ENCODE measurements around the gene AGRN. TPM values are rescaled to one million over a fixed set of nuclear protein-coding genes. Genes with fewer than 3 reads are reported as not detected.

The AGRN gene
- total RNA-seq, 2 donors from 2014 or later = 87.7 to 92.4 TPM

DNA sequence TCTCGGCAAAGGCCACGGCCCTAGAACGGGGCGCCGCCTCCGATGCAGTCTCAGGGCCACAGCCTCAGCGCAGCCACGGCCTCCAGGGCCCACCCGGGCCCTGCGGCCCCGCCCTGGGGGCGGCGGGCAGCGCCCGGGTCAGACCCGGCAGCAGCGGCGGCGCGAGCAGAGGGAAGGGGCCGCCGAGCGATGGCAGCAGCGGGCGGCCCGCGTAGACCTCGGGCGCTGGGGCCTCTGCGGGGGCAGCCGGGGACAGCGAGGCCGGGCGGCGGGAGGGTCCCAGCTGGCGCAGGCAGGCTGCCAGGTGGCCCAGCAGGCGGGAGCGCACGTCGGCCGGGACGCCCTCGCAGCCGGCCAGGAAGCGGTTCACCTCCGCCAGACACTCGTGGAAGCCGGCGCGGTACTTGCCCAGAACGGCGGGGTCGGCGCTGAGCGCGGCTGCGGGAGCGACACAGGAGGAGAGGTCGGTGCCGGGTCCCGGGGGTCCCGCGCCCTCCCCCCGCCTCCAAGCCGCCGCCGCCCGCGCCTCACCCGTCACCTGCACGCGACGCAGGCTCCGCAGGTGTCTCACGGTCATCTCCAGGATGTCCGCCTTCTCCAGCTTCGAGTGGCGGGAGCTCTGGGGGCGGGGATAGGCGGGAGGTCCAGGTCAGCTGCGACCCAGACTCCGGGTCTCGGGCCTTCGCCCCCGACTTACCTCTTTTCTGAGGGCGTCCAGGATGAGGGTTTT is 20.8 kb upstream of the AGRN start:
- no peaks in the 10 kb centered on the region for H3K36me3 ChIP-seq
- no peaks in the 10 kb centered on the region for H3K9me3 ChIP-seq
- H3K4me1 ChIP-seq (replicated peaks) = peaks cover 4% of the 10 kb centered on the region
- DNase-seq (ENCODE audit: low spot score) = no peak
- intact Hi-C loops (cut with DNase I) = no loop called here
- no peaks in the 10 kb centered on the region for H3K27me3 ChIP-seq (replicated peaks; ENCODE audit: insufficient read depth)
- H3K4me3 ChIP-seq = peak overlapping the region; percentile 59 to 71
- H3K27ac ChIP-seq = peak overlapping the region; percentile 94 to 95
- 1% methylated on average over 53 of the region's 86 CpGs for WGBS
- TF ChIP-seq, protein P1, sequence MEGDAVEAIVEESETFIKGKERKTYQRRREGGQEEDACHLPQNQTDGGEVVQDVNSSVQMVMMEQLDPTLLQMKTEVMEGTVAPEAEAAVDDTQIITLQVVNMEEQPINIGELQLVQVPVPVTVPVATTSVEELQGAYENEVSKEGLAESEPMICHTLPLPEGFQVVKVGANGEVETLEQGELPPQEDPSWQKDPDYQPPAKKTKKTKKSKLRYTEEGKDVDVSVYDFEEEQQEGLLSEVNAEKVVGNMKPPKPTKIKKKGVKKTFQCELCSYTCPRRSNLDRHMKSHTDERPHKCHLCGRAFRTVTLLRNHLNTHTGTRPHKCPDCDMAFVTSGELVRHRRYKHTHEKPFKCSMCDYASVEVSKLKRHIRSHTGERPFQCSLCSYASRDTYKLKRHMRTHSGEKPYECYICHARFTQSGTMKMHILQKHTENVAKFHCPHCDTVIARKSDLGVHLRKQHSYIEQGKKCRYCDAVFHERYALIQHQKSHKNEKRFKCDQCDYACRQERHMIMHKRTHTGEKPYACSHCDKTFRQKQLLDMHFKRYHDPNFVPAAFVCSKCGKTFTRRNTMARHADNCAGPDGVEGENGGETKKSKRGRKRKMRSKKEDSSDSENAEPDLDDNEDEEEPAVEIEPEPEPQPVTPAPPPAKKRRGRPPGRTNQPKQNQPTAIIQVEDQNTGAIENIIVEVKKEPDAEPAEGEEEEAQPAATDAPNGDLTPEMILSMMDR (IDR thresholded peaks at IDR 0.05) = peak in 1 of 4 experiments; percentile 4
- TF ChIP-seq POLR2A (IDR thresholded peaks at IDR 0.05) = no peak

DNA sequence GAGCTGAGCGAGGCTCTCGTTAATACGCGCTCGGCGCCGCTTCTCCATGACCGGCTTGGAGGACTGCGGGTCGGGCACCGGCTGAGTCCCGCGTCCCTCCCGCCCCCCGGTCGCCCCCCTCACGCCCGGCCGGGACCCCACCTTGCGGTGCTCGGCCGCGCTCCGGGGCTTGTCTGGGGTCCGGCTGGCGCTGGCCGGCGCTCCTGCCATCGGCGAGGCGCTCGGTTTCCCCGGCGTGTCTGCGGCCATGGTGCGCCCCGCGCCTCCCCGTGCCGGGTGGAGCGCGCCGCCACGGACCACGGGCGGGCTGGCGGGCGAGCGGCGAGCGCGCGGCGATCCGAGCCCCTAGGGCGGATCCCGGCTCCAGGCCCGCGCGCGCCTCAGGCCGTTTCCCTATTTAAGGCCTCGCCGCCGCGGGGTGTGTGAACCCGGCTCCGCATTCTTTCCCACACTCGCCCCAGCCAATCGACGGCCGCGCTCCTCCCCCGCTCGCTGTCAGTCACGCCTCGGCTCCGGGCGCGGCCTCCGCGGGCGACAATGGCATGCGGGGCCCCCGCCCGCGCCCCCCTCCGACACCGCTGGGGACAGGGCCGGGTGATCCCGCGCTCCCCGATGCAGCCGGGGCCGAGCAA is 20.1 kb upstream of the AGRN start, which contains the start of gene HES4:
Gene HES4, minus strand, starts transcription at position 373 of the 632 bp plus-strand sequence. Its CDS starts 124 bp downstream, at position 249.
- DNase-seq (ENCODE audit: low spot score) = peak; percentile 91
- H3K4me3 ChIP-seq = peak within 1 kb of the TSS; percentile 59 to 71
- under 1% methylated on average over 65 of the region's 95 CpGs for WGBS
- no peaks in the 10 kb centered on the region for H3K9me3 ChIP-seq
- peak within 1 kb of the TSS; percentile 94 to 95 for H3K27ac ChIP-seq
- intact Hi-C loops (cut with DNase I) = no loop called here
- H3K4me1 ChIP-seq (replicated peaks) = peaks cover 4% of the 10 kb centered on the region
- TF ChIP-seq POLR2AphosphoS5 (IDR thresholded peaks at IDR 0.05) (peak; percentile 78), POLR2A (IDR thresholded peaks at IDR 0.05) (peak; percentile 88)
- TF ChIP-seq, protein P1 (IDR thresholded peaks at IDR 0.05) = no peak
- no peaks in the 10 kb centered on the region for H3K27me3 ChIP-seq (replicated peaks; ENCODE audit: insufficient read depth)
- H3K36me3 ChIP-seq = no peaks in the 10 kb centered on the region

DNA sequence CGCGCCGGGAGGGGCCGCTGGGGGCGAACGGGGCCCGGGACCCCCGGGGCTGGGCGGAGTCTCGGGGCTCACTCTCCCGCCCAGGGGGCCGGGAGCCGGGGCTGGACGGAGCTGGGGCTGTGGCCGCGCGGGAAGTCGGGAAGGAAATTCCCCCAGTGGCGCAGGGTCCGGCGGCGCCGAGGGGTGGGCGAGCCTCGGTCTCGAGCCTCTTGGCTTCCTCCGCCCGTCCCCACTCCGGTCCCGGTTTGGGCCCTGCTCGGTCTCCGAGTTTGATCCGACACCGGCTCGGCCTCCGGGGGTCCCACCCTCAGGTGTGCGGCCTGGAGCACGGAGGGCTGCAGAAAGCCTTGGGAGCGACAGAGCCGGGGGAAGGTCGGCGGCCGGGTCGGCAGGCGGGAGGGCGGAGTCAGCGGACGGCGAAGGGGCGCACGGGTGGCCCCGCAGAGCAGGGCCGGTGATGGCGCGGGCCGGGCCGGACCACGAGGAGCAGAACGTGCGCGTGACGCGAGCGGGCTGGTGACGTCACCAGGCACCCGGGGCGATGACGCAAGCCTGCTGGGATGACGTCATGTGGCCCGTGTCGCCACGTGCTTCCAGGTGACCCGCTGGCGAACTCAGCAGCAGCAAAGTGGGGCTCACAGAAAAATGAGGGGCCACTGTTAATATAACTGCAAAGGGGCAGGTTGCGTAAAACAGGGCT is 19.4 kb upstream of the AGRN start:
- H3K36me3 ChIP-seq = no peaks in the 10 kb centered on the region
- peak overlapping the region; percentile 94 to 95 for H3K27ac ChIP-seq
- WGBS = 2% methylated on average over 53 of the region's 75 CpGs
- TF ChIP-seq POLR2A (IDR thresholded peaks at IDR 0.05) (peak; percentile 59), POLR2AphosphoS5 (IDR thresholded peaks at IDR 0.05) (peak; percentile 70)
- TF ChIP-seq, protein P1 (IDR thresholded peaks at IDR 0.05) = peak in 1 of 4 experiments; percentile 21
- H3K27me3 ChIP-seq (replicated peaks; ENCODE audit: insufficient read depth) = no peaks in the 10 kb centered on the region
- H3K4me1 ChIP-seq (replicated peaks) = peaks cover 6% of the 10 kb centered on the region
- intact Hi-C loops (cut with DNase I) = no loop called here
- peak overlapping the region; percentile 59 to 71 for H3K4me3 ChIP-seq
- DNase-seq (ENCODE audit: low spot score) = peak; percentile 71
- H3K9me3 ChIP-seq = no peaks in the 10 kb centered on the region

DNA sequence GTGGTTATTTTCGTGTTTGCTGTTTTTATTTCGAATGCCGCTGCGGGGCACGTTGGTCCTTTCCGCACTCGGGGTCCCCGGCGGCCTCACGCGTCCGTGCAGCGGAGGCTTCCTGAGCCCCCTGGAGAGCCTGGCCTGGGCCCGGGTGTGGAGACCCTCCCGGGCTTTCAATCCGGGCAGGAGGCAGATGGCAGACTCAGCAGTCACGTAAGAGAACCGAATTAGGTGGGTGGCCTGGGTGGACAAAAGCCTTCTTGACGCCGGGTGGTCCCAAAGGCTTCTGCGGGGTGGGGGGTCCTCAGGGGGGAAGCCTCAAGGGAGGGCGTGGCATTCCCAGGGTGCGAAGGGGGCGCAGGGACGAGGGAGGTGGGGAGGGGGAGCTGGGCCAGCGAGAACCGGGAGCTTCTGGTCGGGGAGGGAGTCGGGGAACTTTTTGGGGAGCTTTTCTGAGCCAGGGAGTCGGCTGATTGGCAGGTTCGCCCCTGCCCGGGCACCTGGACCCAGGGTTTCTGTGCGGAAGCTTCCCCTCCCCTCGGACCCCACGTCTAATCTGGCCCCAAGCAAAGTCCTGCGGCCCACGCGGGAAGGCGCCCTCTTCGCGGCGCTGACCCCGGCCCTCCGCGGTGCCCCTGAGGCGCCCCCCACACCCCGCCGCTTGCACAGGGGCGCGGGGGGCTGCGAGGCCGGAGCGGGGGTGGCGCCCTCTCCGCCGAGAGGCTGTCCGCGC is 18.7 kb upstream of the AGRN start:
- H3K27me3 ChIP-seq (replicated peaks; ENCODE audit: insufficient read depth) = no peaks in the 10 kb centered on the region
- peaks cover 9% of the 10 kb centered on the region for H3K4me1 ChIP-seq (replicated peaks)
- WGBS = under 1% methylated on average over 55 of the region's 58 CpGs
- H3K36me3 ChIP-seq = no peaks in the 10 kb centered on the region
- TF ChIP-seq POLR2AphosphoS5 (IDR thresholded peaks at IDR 0.05) (no peak), POLR2A (IDR thresholded peaks at IDR 0.05) (no peak)
- TF ChIP-seq, protein P1 (IDR thresholded peaks at IDR 0.05) = no peak
- no peaks in the 10 kb centered on the region for H3K9me3 ChIP-seq
- peak overlapping the region; percentile 94 to 95 for H3K27ac ChIP-seq
- H3K4me3 ChIP-seq = peak overlapping the region; percentile 59 to 71
- intact Hi-C loops (cut with DNase I) = no loop called here
- no peak for DNase-seq (ENCODE audit: low spot score)
